ENCODE results near the gene GBE1. TPM values are rescaled to one million over a fixed set of nuclear protein-coding genes. Genes with fewer than 3 reads are reported as not detected.
"Not testable (repeated sequence)": the region's sequence is repeated elsewhere in the genome, so short reads cannot be mapped to it uniquely, and the experiment has no call there.

The GBE1 gene
- polyA plus RNA-seq, 1 experiment: 60.1 TPM

DNA sequence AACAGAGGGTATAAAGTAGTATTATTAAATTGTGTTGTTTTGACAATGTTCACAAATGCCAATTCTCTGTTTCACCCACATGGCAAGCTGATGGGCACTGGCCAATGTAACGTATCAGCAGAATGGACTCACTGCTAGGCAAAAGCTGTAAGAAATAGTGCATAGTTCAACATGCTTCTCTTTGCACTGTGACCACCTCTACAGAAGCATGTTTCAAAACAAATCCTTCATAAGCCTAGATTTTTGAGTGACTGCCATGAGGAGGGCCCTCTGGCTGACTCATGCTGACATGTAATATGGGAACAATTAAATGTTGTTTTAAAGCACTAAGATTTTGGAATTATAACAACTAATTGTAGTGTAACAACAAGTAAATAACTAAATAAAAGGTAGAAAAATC, 3.2 kb downstream of the GBE1 start:
- H3K27me3 ChIP-seq (ENCODE audit: control insufficient read depth, insufficient read depth, low read length): no peaks in the 10 kb centered on the region
- H3K9me3 ChIP-seq (ENCODE audit: control insufficient read depth, insufficient read depth, low read length): no peaks in the 10 kb centered on the region
- ChIA-PET CTCF (no interaction called here), POLR2A (no interaction called here)
- no peak for DNase-seq (ENCODE audit: low read depth, low spot score)
- no peak overlapping the region for H3K27ac ChIP-seq (ENCODE audit: low read depth, low read length)
- no peak overlapping the region for H3K4me3 ChIP-seq (ENCODE audit: low read depth, low read length)
- TF ChIP-seq CTCF (IDR thresholded peaks at IDR 0.05; ENCODE audit: low read depth, low read length): no peak

GRCh38 chr3:81753416-81754027, 7.9 kb downstream of the GBE1 start:
- H3K27me3 ChIP-seq (ENCODE audit: control insufficient read depth, insufficient read depth, low read length): no peaks in the 10 kb centered on the region
- ChIA-PET POLR2A (no interaction called here), CTCF (interaction anchor here (0.8 to 1.0 kb wide), 2 partner anchors 57 to 87 kb away, joined by 3 to 4 read pairs; no protein-coding TSS in a partner anchor)
- no peak for TF ChIP-seq CTCF (IDR thresholded peaks at IDR 0.05; ENCODE audit: low read depth, low read length)
- H3K27ac ChIP-seq (ENCODE audit: low read depth, low read length): no peak overlapping the region
- H3K4me3 ChIP-seq (ENCODE audit: low read depth, low read length): no peak overlapping the region
- no peaks in the 10 kb centered on the region for H3K9me3 ChIP-seq (ENCODE audit: control insufficient read depth, insufficient read depth, low read length)
- DNase-seq (ENCODE audit: low read depth, low spot score): no peak

- no peak overlapping the region for H3K4me3 ChIP-seq (ENCODE audit: low read depth, low read length)
- no peak for DNase-seq (ENCODE audit: low read depth, low spot score)
- H3K9me3 ChIP-seq (ENCODE audit: control insufficient read depth, insufficient read depth, low read length): 0 out of 2 replicates have a peak, but pooled peaks cover 2% of the 10 kb centered on the region
- ChIA-PET POLR2A (no interaction called here), CTCF (interaction anchor here (0.8 kb wide), 1 partner anchor 56 kb away, joined by 3 read pairs; no protein-coding TSS in a partner anchor)
- TF ChIP-seq CTCF (IDR thresholded peaks at IDR 0.05; ENCODE audit: low read depth, low read length): no peak
- no peaks in the 10 kb centered on the region for H3K27me3 ChIP-seq (ENCODE audit: control insufficient read depth, insufficient read depth, low read length)
- no peak overlapping the region for H3K27ac ChIP-seq (ENCODE audit: low read depth, low read length)
Observed at GRCh38 chr3:81752604-81753003, 8.8 kb downstream of the GBE1 start.

GRCh38 chr3:81749265-81749664, 12.2 kb downstream of the GBE1 start:
- ChIA-PET CTCF (no interaction called here), POLR2A (no interaction called here)
- Histone ChIP-seq H3K9me3 (ENCODE audit: control insufficient read depth, insufficient read depth, low read length) (0 out of 2 replicates have a peak, but pooled peaks cover 2% of the 10 kb centered on the region), H3K27me3 (ENCODE audit: control insufficient read depth, insufficient read depth, low read length) (no peaks in the 10 kb centered on the region), H3K27ac (ENCODE audit: low read depth, low read length) (no peak overlapping the region), H3K4me3 (ENCODE audit: low read depth, low read length) (no peak overlapping the region)
- TF ChIP-seq CTCF (IDR thresholded peaks at IDR 0.05; ENCODE audit: low read depth, low read length): no peak
- DNase-seq (ENCODE audit: low read depth, low spot score): no peak

- H3K9me3 ChIP-seq (ENCODE audit: control insufficient read depth, insufficient read depth, low read length); CTCF ChIA-PET; POLR2A ChIA-PET; H3K27ac ChIP-seq (ENCODE audit: low read depth, low read length); DNase-seq (ENCODE audit: low read depth, low spot score); H3K4me3 ChIP-seq (ENCODE audit: low read depth, low read length); H3K27me3 ChIP-seq (ENCODE audit: control insufficient read depth, insufficient read depth, low read length): not testable (repeated sequence)
Observed at GRCh38 chr3:81747280-81747679, 14.2 kb downstream of the GBE1 start.
